ENCODE measurements around the gene CCR8.
"Not testable (repeated sequence)": the region's sequence is repeated elsewhere in the genome, so short reads cannot be mapped to it uniquely, and the experiment has no call there.

CCR8 gene

DNA sequence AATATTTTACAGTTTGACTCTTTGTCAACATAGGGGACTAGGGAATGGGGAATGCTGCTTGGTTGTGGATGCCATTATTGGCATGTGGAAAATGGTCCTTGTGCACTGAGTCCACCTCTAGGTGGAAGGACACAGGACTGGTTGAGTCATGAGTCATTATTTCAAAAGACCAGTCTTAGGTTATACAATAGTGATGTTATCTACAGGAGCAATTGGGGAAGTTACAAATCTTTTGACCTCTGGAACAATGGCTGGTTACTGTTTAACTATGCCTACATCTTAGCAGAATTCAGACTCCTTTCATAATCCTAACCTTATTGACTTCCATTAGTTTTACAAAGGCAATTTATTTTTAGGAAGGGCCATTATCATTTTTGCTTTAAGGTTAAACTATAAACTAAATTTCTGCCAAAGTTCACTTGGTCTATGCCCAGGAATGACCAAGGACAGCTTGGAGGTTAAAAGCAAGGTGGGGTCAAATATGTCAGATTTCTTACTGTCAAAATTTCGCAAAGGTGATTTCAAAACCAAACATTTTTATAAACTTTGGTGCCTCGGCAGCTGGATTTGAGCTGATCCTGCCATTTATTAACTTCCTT, 11.8 kb upstream of the CCR8 start:
- DNase-seq: no peak

DNA sequence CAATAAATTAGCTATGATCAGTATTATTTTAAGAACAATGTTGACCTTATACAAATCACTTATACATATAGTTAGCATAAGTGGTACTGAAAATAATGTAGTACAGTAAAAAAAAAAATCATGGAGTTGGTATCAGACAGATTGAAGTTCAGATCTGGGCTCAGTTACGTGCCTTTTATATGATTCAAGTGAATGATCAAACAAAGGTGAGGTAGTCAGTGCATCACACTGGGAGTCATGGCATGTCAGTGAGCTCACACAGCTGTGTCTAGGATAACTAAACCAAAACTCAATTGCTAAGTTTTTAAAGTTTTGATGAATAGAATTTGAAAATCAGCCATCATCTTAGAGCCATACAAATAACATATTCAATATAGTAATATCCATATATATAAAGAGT, 11.2 kb upstream of the CCR8 start:
- no peak for DNase-seq

DNA sequence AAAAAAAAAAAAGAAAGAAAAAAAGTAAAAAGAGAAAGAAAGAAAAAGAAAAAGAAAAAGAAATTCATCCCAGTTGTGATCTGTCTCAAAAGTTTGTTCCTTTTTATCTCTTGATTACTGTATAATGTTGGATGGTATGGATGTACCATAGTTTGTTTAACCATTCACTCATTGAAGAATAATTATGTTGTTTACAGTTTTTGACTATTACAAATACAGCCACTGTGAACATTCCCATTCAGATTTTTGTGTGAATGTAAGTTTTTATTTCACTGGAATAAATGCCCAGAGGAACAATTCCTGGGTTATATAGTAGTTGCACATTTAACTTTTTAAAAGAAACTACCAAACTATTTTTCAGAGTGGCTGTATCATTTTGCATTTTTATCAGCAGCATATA, 10.3 kb upstream of the CCR8 start:
- DNase-seq: no peak

DNA sequence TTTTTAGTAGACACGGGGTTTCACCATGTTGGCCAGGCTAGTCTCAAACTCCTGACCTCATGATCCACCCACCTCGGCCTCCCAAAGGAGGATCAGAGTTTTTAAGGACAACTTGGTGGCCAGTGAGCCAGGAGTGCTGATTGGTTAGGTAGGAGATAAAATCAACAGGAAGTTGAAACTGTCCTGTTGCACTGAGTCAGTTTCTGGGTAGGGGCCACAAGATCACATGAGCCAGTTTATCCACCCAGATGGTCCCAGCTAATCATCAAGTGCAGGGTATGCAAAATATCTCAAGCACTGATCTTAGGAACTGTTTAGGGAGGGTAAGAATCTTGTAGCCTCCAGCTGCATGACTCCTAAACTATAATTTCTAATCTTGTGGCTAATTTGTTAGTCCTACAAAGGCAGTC, 7.9 kb upstream of the CCR8 start:
- DNase-seq: not testable (repeated sequence)

DNA sequence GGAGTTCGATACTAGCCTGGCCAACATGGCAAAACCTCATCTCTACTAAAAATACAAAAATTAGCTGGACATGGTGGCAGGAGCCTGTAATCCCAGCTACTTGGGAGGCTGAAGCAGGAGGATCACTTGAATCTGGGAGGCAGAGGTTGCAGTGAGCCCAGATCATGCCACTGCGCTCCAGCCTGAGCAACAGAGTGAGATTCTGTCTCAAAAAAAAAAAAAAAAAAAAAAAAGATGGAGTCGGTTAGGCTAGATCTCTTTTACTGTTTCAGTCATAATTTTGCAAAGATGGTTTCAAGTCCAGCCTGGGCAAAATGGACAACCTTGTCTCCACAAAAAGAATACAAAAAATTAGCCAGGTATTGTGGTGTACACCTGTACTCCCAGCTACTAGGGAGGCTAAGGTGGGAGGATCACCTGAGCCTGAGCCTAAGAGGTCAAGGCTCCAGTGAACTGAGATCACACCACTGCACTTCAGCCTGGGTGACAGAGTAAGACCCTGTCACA, 7.2 kb upstream of the CCR8 start:
- not testable (repeated sequence) for DNase-seq

- no peak for DNase-seq
Observed at GRCh38 chr3:39322936-39323335, 6.6 kb upstream of the CCR8 start.

DNA sequence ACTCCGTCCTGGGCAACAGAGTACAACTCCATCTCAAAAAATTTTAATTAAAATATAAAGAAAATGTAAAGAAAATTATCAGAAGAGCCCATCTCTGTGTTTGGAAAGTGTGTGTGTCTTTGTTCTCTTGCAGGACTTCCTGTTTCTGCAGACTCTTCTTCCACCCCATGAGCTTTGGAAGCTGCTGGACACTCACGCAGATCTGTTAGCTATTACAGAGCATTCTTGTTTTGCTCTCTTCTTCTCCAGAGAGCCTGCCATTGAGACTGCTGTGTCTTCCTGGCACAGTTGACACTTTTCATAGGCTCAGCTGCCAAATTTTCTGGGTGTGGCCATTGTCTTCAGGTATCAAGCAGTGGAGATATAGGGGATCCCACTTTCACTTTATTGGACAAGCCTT, 6.0 kb upstream of the CCR8 start:
- no peak for DNase-seq

DNA sequence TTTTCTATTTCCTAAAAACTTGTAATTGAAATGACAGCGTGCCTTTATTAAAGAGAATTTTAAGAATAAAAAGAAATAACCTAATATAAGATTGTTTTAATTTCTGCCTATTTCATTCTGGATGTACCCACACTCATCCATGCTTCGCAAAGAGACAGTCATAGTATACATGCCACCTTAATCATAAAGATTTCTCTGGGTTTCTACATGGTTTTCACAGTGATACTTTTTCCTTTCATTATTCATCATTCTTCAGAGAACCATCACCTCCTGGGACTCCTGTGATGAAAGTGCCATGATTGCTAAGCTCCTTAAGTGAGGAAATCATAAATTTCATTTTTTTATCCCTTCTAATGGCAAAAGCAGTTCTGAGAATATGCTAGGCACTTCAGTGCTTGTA, 4.3 kb upstream of the CCR8 start:
- DNase-seq: no peak

- no peak for DNase-seq
Observed at GRCh38 chr3:39327053-39327745, 2.3 kb upstream of the CCR8 start.

DNA sequence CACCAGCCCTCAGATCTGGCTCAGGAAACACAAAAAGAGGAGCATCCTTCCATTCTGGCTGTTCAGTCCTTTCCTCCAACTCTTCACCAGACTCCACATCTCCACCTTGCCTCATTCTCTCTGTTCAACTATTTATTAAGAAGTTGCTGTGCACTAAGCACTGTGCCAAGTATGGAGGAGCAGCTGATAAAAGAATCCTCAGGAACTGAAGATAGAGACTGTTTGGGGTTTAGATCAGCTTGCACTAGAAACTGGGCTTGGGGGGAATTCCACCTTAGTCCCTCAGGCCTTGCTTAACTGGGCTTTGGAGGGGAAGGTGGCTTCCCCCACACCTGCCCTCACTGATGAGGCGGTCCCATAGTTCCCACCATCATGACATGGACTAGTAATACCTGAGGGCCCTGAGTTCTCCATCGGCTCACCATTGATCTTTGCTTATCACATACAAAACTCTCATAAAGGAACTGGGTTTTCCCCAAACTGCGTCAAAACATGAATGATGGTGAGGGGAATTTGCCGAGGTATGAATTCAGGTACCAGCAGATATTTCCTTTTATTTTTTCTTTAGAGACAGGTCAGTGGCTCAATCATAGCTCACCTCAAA, 1.7 kb upstream of the CCR8 start:
- DNase-seq: peak; percentile 63

DNA sequence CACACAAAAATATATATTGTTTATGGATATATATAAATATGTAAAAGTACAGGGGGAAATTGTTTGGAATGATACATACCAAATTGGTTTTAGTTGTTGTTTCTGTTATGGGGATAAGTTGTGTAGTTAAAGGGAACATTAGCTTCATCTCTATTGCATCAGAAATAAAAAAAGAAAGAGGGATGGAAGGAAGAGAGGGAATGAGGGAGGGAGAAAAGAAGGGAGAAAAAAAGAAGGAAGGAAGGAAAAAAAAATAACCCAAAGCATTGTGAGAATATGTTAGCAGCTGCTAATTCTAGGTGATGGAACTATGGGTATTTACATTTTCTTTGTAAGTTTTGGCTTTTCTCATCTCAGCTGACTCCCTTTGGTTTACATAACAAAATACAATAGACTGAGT, 1.3 kb downstream of the CCR8 start:
- DNase-seq: no peak

GRCh38 chr3:39332525-39332924, 3.0 kb downstream of the CCR8 start:
- no peak for DNase-seq

DNA sequence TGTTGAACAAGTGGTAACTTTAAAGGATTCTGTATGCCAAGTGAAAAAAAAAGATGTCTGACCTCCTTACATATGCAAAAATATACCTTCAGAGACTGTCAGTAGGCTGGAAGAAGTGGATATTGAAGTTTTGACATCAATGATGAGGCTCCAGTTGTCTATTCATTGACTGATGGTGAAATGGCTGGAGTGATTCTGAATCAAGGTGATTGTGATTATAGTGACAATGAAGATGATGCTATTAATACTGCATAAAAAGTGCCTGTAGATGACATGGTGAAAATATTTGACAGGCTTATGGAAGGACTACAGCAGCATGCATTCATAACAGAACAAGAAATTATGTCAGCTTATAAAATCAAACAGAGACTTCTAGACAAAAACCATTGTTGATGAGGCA, 4.1 kb downstream of the CCR8 start:
- DNase-seq: no peak

- DNase-seq: no peak
Observed at GRCh38 chr3:39334205-39334604, 4.7 kb downstream of the CCR8 start.

- DNase-seq: no peak
Observed at GRCh38 chr3:39338201-39338600, 8.7 kb downstream of the CCR8 start.

GRCh38 chr3:39339086-39339485, 9.6 kb downstream of the CCR8 start:
- no peak for DNase-seq

- no peak for DNase-seq
Observed at GRCh38 chr3:39343076-39343717, 13.7 kb downstream of the CCR8 start.

- no peak for DNase-seq
Observed at GRCh38 chr3:39343760-39344159, 14.3 kb downstream of the CCR8 start.

- DNase-seq: no peak
Observed at GRCh38 chr3:39344746-39345344, 15.3 kb downstream of the CCR8 start.

GRCh38 chr3:39346785-39347585, 17.5 kb downstream of the CCR8 start:
- no peak for DNase-seq

DNA sequence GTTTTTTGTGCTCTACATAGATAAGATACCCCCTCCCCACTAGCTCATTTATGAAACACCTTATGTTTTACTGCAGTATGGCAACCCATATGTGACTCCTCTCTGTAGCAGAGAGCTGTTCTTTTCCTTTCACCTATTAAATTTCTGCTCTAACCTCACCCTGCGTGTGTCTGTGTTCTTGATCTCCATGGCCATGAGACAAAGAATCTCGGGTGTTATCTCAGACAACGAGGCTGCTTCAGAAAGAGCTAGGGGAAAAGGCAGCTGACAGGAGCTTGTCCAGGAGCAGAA, 18.0 kb downstream of the CCR8 start:
- no peak for DNase-seq

GRCh38 chr3:39349080-39349479, 19.6 kb downstream of the CCR8 start:
- no peak for DNase-seq

GRCh38 chr3:39350714-39351113, 21.2 kb downstream of the CCR8 start:
- no peak for DNase-seq
